Rectal smooth muscle tissue (tissue), 1 donor: ENCODE measurements around the gene GABRR3.
A peak's percentile ranks its signal among the peaks of the same experiment; 100 is the strongest.
"Not testable (repeated sequence)": the region's sequence is repeated elsewhere in the genome, so short reads cannot be mapped to it uniquely, and the experiment has no call there.

ENCODE experiments used
- H3K27ac ChIP-seq: one replicate; pipeline ENCODE4 v1.7.0; 2013; ENCODE audit warnings: low read depth, low read length, inconsistent platforms
- H3K27me3 ChIP-seq: one replicate; pipeline ENCODE4 v1.7.0; 2013; ENCODE audit warnings: low read length; ENCODE audit not compliant: control insufficient read depth, insufficient read depth
- H3K36me3 ChIP-seq: one replicate; pipeline ENCODE4 v1.7.0; 2013; ENCODE audit warnings: low read length; ENCODE audit not compliant: control insufficient read depth, insufficient read depth
- H3K4me1 ChIP-seq: one replicate; pipeline ENCODE4 v1.7.0; 2013; ENCODE audit warnings: low read length; ENCODE audit not compliant: control insufficient read depth, insufficient read depth
- H3K4me3 ChIP-seq: one replicate; pipeline ENCODE4 v1.7.0; 2013; ENCODE audit warnings: low read length
- H3K9ac ChIP-seq: one replicate; pipeline ENCODE4 v1.7.0; 2013; ENCODE audit warnings: low read length

The GABRR3 gene

DNA sequence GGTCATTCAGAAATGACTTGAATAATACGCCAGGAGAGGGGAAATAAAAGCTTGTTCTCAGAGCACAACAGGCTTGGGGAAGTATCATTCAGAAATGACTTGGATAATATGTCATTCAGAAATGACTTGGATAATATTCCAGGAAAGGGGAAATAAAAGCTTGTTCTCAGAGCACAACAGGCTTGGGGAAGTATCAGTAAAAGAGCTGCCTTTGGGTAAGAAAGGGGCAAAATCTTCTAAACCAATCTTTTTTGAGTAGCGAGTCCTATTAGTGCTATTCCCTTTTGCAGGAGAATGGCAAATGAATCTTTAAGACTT lies 20.9 kb downstream of the GABRR3 start:
- Histone ChIP-seq H3K9ac (no peak overlapping the region), H3K27me3 (no peaks in the 10 kb centered on the region), H3K27ac (no peak overlapping the region), H3K4me1 (peaks cover 14% of the 10 kb centered on the region), H3K36me3 (no peaks in the 10 kb centered on the region), H3K4me3 (no peak overlapping the region)

GRCh38 chr3:98013411-98014267 lies 21.5 kb downstream of the GABRR3 start:
- no peaks in the 10 kb centered on the region for H3K27me3 ChIP-seq
- no peaks in the 10 kb centered on the region for H3K36me3 ChIP-seq
- H3K27ac ChIP-seq: no peak overlapping the region
- H3K9ac ChIP-seq: no peak overlapping the region
- no peak overlapping the region for H3K4me3 ChIP-seq
- H3K4me1 ChIP-seq: peaks cover 14% of the 10 kb centered on the region

- Histone ChIP-seq H3K4me3 (no peak overlapping the region), H3K4me1 (peaks cover 14% of the 10 kb centered on the region), H3K27ac (peak overlapping the region; percentile 40), H3K9ac (no peak overlapping the region), H3K27me3 (no peaks in the 10 kb centered on the region), H3K36me3 (no peaks in the 10 kb centered on the region)
Measured at GRCh38 chr3:98012979-98013378, 22.1 kb downstream of the GABRR3 start.

GRCh38 chr3:98010883-98011449 lies 24.1 kb downstream of the GABRR3 start:
- not testable (repeated sequence) for H3K4me3 ChIP-seq, H3K27me3 ChIP-seq, H3K9ac ChIP-seq, H3K36me3 ChIP-seq, H3K27ac ChIP-seq
- peaks cover 14% of the 10 kb centered on the region for H3K4me1 ChIP-seq

GRCh38 chr3:98010194-98010882 lies 24.8 kb downstream of the GABRR3 start:
- H3K27me3 ChIP-seq: no peaks in the 10 kb centered on the region
- H3K36me3 ChIP-seq: no peaks in the 10 kb centered on the region
- H3K27ac ChIP-seq: no peak overlapping the region
- H3K4me1 ChIP-seq: peaks cover 14% of the 10 kb centered on the region
- H3K9ac ChIP-seq: no peak overlapping the region
- H3K4me3 ChIP-seq: no peak overlapping the region

GRCh38 chr3:98008855-98009254 lies 26.3 kb downstream of the GABRR3 start:
- H3K27me3 ChIP-seq: no peaks in the 10 kb centered on the region
- H3K36me3 ChIP-seq: no peaks in the 10 kb centered on the region
- H3K27ac ChIP-seq: no peak overlapping the region
- H3K9ac ChIP-seq: no peak overlapping the region
- peaks cover 12% of the 10 kb centered on the region for H3K4me1 ChIP-seq
- no peak overlapping the region for H3K4me3 ChIP-seq

DNA sequence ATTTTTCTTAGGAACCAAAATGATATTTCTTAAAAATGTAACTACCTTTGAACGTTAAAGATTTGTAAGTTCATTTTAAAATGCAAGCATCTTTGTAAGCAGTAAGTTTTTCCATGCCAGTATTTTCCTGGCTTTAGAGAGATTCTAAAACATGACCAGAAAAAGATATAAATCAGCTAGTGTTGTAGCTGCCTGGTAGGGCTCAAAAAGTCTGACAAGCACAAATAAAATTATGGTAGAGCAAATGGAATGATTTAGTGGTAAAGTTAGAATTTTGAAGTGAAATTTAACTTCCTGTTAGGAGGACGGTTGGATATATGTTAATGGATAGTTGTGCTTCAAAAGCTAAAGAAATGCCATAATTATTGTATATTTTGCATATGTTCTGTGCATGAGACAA lies 29.7 kb downstream of the GABRR3 start:
- Histone ChIP-seq H3K4me3 (no peak overlapping the region), H3K27ac (no peak overlapping the region), H3K36me3 (no peaks in the 10 kb centered on the region), H3K27me3 (no peaks in the 10 kb centered on the region), H3K9ac (no peak overlapping the region), H3K4me1 (no peaks in the 10 kb centered on the region)

DNA sequence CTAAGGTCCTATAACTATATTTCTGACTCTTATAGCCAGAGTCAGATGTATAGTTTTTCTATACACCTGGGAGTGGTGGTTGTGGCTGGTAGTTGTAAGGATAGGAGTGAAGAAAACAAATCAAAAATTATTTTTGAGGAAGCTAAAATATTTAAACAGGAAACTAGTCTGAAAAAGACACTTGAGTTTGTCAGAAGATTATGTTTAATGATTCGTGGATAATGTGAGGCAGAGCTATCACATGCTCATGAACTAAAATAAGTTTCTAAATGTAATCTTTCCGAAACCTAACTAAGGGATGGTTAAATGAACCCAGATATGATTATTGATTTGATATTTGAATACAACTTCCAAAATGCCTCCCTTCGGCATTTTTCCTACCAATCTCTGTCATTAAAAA lies 30.4 kb downstream of the GABRR3 start:
- H3K4me3 ChIP-seq: no peak overlapping the region
- H3K36me3 ChIP-seq: no peaks in the 10 kb centered on the region
- no peaks in the 10 kb centered on the region for H3K4me1 ChIP-seq
- no peak overlapping the region for H3K9ac ChIP-seq
- no peak overlapping the region for H3K27ac ChIP-seq
- H3K27me3 ChIP-seq: no peaks in the 10 kb centered on the region

DNA sequence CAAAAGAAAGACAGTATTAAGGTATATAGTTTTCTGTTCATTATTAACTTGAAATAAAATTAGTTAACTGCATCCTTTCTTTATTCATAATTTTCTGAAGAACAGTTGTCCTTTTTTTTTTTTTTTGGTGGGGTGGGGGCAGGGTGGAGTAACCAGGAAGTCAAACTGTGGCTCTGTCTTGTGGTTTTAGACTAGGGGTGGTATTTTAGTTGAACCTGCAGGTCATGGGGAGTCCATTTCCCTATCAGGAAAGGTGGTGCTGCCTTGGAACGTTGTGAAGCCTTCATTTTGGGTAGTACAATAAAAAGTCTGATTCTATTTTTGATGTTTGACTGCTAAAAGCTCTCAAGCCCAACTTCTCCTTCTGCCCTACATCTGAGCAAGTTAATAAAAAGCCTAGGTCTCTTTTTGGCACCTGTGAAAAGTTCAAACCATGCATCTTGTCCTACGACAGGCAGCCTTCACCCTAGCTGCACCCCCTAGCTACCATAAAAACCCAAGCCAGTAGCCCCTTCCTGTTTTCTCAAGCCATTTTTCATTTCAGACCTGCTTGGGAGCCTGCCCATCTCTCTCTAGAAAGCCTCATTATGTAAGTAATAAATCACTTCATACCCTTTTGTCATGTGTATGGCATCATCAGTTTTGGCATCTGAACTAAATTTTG lies 31.7 kb downstream of the GABRR3 start:
- no peak overlapping the region for H3K9ac ChIP-seq
- no peaks in the 10 kb centered on the region for H3K4me1 ChIP-seq
- no peak overlapping the region for H3K4me3 ChIP-seq
- H3K27ac ChIP-seq: no peak overlapping the region
- H3K36me3 ChIP-seq: no peaks in the 10 kb centered on the region
- H3K27me3 ChIP-seq: no peaks in the 10 kb centered on the region

DNA sequence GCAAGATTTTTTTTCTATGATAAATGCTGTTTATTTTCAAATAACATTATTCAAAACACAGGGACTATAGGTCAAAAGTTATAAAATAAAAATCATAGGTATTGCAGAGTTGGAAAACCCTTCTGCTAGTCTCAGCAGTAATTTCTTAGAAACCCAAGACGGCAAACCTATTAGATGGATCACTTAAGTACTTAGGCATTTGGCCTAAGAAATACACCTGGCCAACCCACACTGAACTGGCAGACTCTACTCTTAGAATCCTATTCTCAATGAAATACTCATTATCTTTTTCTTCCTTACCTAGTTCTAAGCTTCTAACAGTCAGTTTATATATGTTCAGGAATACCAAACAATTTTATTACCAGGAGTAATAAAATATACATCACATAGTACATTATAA lies 32.4 kb downstream of the GABRR3 start:
- Histone ChIP-seq H3K27ac (no peak overlapping the region), H3K36me3 (no peaks in the 10 kb centered on the region), H3K27me3 (no peaks in the 10 kb centered on the region), H3K4me3 (no peak overlapping the region), H3K9ac (no peak overlapping the region), H3K4me1 (no peaks in the 10 kb centered on the region)

- Histone ChIP-seq H3K27me3 (no peaks in the 10 kb centered on the region), H3K4me1 (no peaks in the 10 kb centered on the region), H3K27ac (no peak overlapping the region), H3K9ac (no peak overlapping the region), H3K36me3 (no peaks in the 10 kb centered on the region), H3K4me3 (no peak overlapping the region)
Measured at GRCh38 chr3:97999994-98000393, 35.1 kb downstream of the GABRR3 start.

- Histone ChIP-seq H3K27me3 (no peaks in the 10 kb centered on the region), H3K4me3 (no peak overlapping the region), H3K4me1 (no peaks in the 10 kb centered on the region), H3K27ac (no peak overlapping the region), H3K36me3 (no peaks in the 10 kb centered on the region), H3K9ac (no peak overlapping the region)
Measured at GRCh38 chr3:97999103-97999502, 36.0 kb downstream of the GABRR3 start.
